ENCODE measurements around the gene KIFC3.

KIFC3 gene

DNA sequence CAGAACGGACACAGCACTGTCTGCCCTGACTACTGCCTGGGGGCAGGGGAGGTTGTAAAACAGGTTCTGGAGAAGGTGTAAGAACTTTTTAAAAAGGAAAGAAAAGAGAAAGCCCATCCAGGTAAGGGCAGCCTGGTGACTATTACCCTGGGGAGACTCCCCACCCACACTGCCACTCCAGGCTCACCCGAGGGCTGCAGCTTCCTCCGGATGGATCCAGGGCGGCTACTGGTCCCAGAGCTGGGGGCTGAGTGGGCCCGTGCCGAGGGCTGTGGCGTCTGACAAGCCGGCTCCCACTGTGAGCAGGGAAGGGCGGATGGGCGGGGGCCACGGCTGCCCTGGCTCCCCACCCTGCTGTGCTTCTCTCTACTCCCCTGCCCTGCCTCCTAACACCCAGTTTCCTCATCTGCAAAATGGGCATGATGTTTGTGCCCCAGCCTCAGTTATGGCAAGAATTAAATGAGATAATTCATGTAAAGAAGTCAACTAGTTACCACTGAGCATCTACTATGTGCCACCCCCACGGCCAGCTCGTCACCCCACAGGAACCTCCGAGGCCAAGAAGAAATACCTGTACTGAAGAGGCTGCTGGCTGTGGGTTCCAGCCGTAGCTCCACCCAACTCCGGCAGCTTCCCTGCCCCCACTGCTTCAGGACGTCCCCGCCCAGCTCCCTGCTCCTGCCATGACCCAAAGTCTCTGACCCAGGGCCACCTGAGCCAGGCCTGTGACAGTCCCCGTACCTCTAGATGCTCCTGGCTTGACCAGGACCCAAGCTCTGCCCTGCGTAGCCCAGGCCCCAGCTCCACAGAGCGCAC lies 42.5 kb downstream of the KIFC3 start:
- TF ChIP-seq SIN3A (IDR thresholded peaks at IDR 0.05; ENCODE audit: borderline replicate concordance, insufficient read depth, low read length): no peak
- TF ChIP-seq TAF1 (IDR thresholded peaks at IDR 0.05; ENCODE audit: borderline replicate concordance, insufficient read depth, low read length): no peak
- TF ChIP-seq FOXP2 (optimal IDR thresholded peaks at IDR 0.05; ENCODE audit: borderline replicate concordance, extremely low read depth, extremely low read length, insufficient read depth): no peak
- TF ChIP-seq POLR2AphosphoS5 (IDR thresholded peaks at IDR 0.05; ENCODE audit: low read depth, low read length): no peak
- TF ChIP-seq, protein P1, sequence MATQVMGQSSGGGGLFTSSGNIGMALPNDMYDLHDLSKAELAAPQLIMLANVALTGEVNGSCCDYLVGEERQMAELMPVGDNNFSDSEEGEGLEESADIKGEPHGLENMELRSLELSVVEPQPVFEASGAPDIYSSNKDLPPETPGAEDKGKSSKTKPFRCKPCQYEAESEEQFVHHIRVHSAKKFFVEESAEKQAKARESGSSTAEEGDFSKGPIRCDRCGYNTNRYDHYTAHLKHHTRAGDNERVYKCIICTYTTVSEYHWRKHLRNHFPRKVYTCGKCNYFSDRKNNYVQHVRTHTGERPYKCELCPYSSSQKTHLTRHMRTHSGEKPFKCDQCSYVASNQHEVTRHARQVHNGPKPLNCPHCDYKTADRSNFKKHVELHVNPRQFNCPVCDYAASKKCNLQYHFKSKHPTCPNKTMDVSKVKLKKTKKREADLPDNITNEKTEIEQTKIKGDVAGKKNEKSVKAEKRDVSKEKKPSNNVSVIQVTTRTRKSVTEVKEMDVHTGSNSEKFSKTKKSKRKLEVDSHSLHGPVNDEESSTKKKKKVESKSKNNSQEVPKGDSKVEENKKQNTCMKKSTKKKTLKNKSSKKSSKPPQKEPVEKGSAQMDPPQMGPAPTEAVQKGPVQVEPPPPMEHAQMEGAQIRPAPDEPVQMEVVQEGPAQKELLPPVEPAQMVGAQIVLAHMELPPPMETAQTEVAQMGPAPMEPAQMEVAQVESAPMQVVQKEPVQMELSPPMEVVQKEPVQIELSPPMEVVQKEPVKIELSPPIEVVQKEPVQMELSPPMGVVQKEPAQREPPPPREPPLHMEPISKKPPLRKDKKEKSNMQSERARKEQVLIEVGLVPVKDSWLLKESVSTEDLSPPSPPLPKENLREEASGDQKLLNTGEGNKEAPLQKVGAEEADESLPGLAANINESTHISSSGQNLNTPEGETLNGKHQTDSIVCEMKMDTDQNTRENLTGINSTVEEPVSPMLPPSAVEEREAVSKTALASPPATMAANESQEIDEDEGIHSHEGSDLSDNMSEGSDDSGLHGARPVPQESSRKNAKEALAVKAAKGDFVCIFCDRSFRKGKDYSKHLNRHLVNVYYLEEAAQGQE (IDR thresholded peaks at IDR 0.05; ENCODE audit: insufficient read depth in 1 of 2, low read depth in 2 of 2, low read length in 2 of 2): no peak

DNA sequence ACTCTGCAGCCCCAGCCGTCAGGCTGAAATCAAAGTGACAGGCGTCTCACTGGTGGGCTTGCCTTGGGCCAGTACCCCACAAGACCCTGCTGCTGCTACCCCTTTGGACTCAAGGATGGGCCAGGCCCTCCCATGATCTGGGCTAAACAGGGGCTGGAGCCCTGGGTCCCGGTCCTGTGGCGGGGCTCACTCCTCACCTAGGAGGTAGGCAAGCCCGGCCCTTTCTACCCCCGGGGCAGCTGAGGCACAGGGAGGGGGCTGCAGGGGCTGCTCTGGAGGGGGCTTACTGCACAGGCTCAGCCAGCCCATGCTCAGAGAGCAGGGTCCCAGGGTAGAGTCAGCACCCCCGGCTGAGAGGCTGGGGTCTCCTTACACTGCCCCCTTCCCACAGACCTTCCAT lies 43.2 kb downstream of the KIFC3 start:
- TF ChIP-seq POLR2AphosphoS5 (IDR thresholded peaks at IDR 0.05; ENCODE audit: low read depth, low read length): no peak
- TF ChIP-seq, protein P1 (IDR thresholded peaks at IDR 0.05; ENCODE audit: insufficient read depth in 1 of 2, low read depth in 2 of 2, low read length in 2 of 2): no peak
- no peak for TF ChIP-seq TAF1 (IDR thresholded peaks at IDR 0.05; ENCODE audit: borderline replicate concordance, insufficient read depth, low read length)
- TF ChIP-seq SIN3A (IDR thresholded peaks at IDR 0.05; ENCODE audit: borderline replicate concordance, insufficient read depth, low read length): no peak
- TF ChIP-seq FOXP2 (optimal IDR thresholded peaks at IDR 0.05; ENCODE audit: borderline replicate concordance, extremely low read depth, extremely low read length, insufficient read depth): no peak

DNA sequence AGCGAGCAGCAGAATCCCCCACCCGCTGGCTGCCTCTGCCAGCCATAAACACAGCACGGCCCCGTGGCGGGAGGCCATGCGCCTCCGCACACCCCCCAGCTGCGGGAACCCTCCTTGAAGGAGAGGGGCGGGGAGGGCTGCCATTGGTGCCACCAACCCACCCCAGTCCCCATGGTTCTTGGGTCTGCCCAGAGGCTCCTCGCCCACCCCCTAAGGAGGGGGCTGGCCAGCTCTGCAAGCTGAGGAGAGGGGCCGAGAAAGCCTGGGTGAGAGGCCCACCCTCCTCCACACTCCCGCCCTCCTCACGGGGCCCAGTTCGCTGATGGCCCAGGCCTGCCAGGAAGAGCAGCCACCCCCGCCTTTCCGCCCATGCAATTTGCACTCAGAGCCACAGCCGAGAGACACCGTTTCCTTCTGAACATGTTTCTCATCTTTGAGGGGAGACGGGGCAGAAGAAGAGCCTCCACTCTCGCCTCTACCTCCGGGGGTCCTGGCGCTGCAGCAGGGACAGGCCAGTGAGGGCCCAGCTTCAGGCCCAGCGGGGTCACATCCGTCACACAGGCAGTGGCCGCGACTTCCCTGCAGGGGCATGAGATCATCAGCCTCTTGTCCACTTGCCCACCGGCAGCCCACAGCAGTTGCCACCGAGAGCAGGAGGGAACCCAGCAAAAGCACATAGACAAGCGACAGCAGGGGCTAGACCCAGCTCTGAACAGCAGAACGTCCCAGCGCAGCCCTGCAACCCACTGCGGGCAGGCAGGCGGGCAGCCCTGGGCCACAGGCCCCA lies 43.8 kb downstream of the KIFC3 start:
- TF ChIP-seq TAF1 (IDR thresholded peaks at IDR 0.05; ENCODE audit: borderline replicate concordance, insufficient read depth, low read length) (no peak), FOXP2 (optimal IDR thresholded peaks at IDR 0.05; ENCODE audit: borderline replicate concordance, extremely low read depth, extremely low read length, insufficient read depth) (no peak), POLR2AphosphoS5 (IDR thresholded peaks at IDR 0.05; ENCODE audit: low read depth, low read length) (no peak), SIN3A (IDR thresholded peaks at IDR 0.05; ENCODE audit: borderline replicate concordance, insufficient read depth, low read length) (no peak)
- TF ChIP-seq, protein P1 (IDR thresholded peaks at IDR 0.05; ENCODE audit: insufficient read depth in 1 of 2, low read depth in 2 of 2, low read length in 2 of 2): no peak

DNA sequence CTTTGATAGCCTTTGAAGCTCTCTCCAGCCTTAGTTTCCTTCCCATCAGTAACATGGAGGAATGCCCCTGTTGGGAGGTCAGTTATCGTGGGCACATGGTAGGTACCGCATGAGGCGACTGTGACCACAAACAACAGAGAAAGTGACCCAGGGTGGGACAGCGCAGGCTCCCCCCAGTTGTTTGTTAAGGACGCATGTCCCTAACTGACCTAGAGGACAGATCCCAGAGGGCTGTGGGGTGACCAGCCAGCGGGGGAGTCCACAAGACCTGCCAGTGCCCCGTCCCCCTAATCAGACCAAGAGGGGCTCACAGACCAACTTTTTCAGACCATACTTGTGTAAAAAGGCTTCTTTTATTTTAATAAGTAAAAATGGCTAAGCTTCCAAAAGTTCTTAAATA lies 44.4 kb downstream of the KIFC3 start:
- TF ChIP-seq POLR2AphosphoS5 (IDR thresholded peaks at IDR 0.05; ENCODE audit: low read depth, low read length): no peak
- TF ChIP-seq FOXP2 (optimal IDR thresholded peaks at IDR 0.05; ENCODE audit: borderline replicate concordance, extremely low read depth, extremely low read length, insufficient read depth): no peak

DNA sequence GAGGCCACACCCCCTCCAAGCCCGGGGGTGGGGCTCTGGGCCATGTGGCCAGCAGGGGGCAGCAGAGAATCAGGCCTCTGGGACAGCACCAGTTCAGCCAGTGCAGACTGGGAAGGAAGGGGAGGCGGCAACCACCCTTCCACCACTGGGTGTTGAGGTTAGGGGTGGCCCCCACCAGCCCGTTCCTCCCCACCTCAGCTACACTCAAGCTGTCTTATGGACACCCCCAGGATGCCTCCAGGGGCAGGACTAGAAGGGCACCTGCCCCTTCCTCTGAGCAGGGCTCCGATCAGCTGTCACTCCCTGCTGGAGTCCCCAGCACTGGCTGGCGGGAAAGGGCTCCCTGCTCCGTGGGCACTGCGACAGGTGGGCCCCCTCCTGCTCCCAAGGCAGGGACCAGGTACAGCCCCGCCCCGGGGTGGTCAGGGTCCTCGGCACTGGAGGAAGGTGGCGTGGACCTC lies 44.9 kb downstream of the KIFC3 start:
- TF ChIP-seq POLR2AphosphoS5 (IDR thresholded peaks at IDR 0.05; ENCODE audit: low read depth, low read length) (no peak), TAF1 (IDR thresholded peaks at IDR 0.05; ENCODE audit: borderline replicate concordance, insufficient read depth, low read length) (no peak), FOXP2 (optimal IDR thresholded peaks at IDR 0.05; ENCODE audit: borderline replicate concordance, extremely low read depth, extremely low read length, insufficient read depth) (no peak), SIN3A (IDR thresholded peaks at IDR 0.05; ENCODE audit: borderline replicate concordance, insufficient read depth, low read length) (0 out of 2 replicates have a peak, but pooled peaks have one; percentile 43)
- TF ChIP-seq, protein P1 (IDR thresholded peaks at IDR 0.05; ENCODE audit: insufficient read depth in 1 of 2, low read depth in 2 of 2, low read length in 2 of 2): no peak

All from PFSK-1 (cell line).